Right lobe of liver (tissue), 6 donors: ENCODE data around the gene LMOD3. TPM values are rescaled to one million over a fixed set of nuclear protein-coding genes. Genes with fewer than 3 reads are reported as not detected.

Experiments used
- ATAC-seq, 4 donors: fragments of 200-7000 bp; cut with Tn5 transposase; one replicate each; pipeline ENCODE4 v1.9.1; 2020; ENCODE audit warnings: mild to moderate bottlenecking in 4 of 4, moderate library complexity in 4 of 4
- DNase-seq, 3 donors: peaks; one replicate each; pipeline ENCODE4 v3.0.0-alpha.2; 2020
- H3K27ac ChIP-seq, 3 donors: fragments of 200-600 bp; one replicate each; pipeline ENCODE4 v1.8.0; 2022
- H3K27me3 ChIP-seq, 2 donors: fragments of 200-600 bp; one replicate each; pipeline ENCODE4 v1.8.0; 2022
- H3K36me3 ChIP-seq, 4 donors: fragments of 200-600 bp; sonication (generic) in 1 of 4; one replicate each; pipeline versions ENCODE4 v1.5.1 to v1.8.0; 2017 to 2022; ENCODE audit warnings: control low read depth in 1 of 4
- H3K4me1 ChIP-seq, 4 donors: fragments of 200-600 bp; sonication (generic) in 1 of 4; one replicate each; pipeline versions ENCODE4 v1.5.1 to v1.8.0; 2017 to 2022; ENCODE audit warnings: control low read depth in 1 of 4
- H3K4me3 ChIP-seq, 3 donors: fragments of 200-600 bp; one replicate each; pipeline ENCODE4 v1.8.0; 2022
- H3K9me3 ChIP-seq, 4 donors: fragments of 200-600 bp; sonication (generic) in 1 of 4; one replicate each; pipeline versions ENCODE4 v1.5.1 to v1.8.0; 2017 to 2022; ENCODE audit warnings: control low read depth in 1 of 4
- POLR2A ChIP-seq: fragments of 450-650 bp; IDR thresholded peaks from one replicate; pipeline ENCODE4 v1.6.1; 2017; ENCODE audit warnings: antibody characterized with exemption, mild to moderate bottlenecking
- WGBS: methylation state at CpG from one replicate; pipeline ENCODE4 v1.1.6; 2018; ENCODE audit warnings: low coverage, low lambda C conversion rate; ENCODE audit not compliant: insufficient coverage; ENCODE audit errors: missing lambda C conversion rate; 5-methylcytosine and 5-hydroxymethylcytosine counted together
- intact Hi-C, 2 donors: fragments of 100-400 bp; cut with DNase I; formaldehyde crosslinking; loops; one replicate each; pipeline versions ENCODE4 v1.11.2 to v1.14.1; 2022
- total RNA-seq, 6 experiments: library from RNA; depleted of rRNA in 2 of 6; stranded (reverse); fragments of >200 nt in 2 of 6; fragmentation: NEBNext Ultra II Directional in 3 of 6; extraction: Animal tissue kit (Norgen Biotek cat#: 25700) in 3 of 6; gene quantifications; one replicate each; pipeline versions ENCODE4 v1.1.0 to v1.2.4, GENCODE V29; 2016 to 2023
- TF ChIP-seq, protein P1 (sequence below), 4 donors: fragments of 200-600 bp in 3 of 4; fragments of 450-650 bp in 1 of 4; IDR thresholded peaks; one replicate each; pipeline versions ENCODE4 v1.5.1 to v1.8.0; 2016 to 2022; ENCODE audit warnings: antibody characterized with exemption in 4 of 4, mild to moderate bottlenecking in 2 of 4
- donor health status: DM: no; HTN: yes; CAD: no.
- donor health status: DM: no; HTN: no; CAD: no.
- donor health status: DM: no; HTN: no; CAD: no.
- donor health status: DM: no; HTN: yes; CAD: no.
- donor health status: DM: no; HTN: yes; CAD: no.

Gene LMOD3
- total RNA-seq, 6 experiments from 2014 or later, result 0.07 to 0.25 (median 0.13) TPM; not detected in 3

DNA sequence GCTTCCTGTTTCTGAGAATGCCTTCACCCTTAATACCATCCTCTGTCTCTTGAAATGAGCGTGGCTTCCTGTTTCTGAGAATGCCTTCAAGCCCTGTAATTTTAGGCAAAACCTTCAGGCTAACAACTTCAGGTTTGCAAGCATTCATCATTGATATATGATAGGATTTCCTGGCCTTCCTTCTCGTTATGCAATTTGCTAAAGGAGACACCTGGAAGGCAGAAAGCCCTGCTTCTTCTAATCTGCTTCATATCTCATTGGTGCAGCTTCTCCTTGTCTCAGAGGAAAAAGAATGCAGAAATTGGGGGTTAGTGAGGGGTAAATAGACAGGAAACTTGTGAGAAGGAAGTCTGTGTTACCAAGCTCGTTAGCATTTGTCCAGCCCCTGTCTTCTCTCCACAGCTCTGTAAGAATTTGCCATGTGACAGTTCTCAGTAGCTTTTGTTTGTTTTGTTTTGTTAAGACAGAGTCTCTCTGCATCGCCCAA, 30.3 kb downstream of the LMOD3 start:
- intact Hi-C loops, result no loop called here
- Histone ChIP-seq H3K9me3 (no peaks in the 10 kb centered on the region), H3K27me3 (no peaks in the 10 kb centered on the region), H3K36me3 (no peaks in the 10 kb centered on the region), H3K4me1 (peaks cover 0 to 52% (median 19%) of the 10 kb centered on the region in 4 donors), H3K27ac (peak overlapping the region; percentile 52 to 68 (median 66)), H3K4me3 (no peak overlapping the region)
- no peak for DNase-seq
- TF ChIP-seq, protein P1, sequence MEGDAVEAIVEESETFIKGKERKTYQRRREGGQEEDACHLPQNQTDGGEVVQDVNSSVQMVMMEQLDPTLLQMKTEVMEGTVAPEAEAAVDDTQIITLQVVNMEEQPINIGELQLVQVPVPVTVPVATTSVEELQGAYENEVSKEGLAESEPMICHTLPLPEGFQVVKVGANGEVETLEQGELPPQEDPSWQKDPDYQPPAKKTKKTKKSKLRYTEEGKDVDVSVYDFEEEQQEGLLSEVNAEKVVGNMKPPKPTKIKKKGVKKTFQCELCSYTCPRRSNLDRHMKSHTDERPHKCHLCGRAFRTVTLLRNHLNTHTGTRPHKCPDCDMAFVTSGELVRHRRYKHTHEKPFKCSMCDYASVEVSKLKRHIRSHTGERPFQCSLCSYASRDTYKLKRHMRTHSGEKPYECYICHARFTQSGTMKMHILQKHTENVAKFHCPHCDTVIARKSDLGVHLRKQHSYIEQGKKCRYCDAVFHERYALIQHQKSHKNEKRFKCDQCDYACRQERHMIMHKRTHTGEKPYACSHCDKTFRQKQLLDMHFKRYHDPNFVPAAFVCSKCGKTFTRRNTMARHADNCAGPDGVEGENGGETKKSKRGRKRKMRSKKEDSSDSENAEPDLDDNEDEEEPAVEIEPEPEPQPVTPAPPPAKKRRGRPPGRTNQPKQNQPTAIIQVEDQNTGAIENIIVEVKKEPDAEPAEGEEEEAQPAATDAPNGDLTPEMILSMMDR (IDR thresholded peaks at IDR 0.05), result no peak
- no peak for TF ChIP-seq POLR2A
- WGBS, result 33% methylated on average over 4 of the region's 4 CpGs
- ATAC-seq, result peak; percentile 36 to 53 (median 42)

DNA sequence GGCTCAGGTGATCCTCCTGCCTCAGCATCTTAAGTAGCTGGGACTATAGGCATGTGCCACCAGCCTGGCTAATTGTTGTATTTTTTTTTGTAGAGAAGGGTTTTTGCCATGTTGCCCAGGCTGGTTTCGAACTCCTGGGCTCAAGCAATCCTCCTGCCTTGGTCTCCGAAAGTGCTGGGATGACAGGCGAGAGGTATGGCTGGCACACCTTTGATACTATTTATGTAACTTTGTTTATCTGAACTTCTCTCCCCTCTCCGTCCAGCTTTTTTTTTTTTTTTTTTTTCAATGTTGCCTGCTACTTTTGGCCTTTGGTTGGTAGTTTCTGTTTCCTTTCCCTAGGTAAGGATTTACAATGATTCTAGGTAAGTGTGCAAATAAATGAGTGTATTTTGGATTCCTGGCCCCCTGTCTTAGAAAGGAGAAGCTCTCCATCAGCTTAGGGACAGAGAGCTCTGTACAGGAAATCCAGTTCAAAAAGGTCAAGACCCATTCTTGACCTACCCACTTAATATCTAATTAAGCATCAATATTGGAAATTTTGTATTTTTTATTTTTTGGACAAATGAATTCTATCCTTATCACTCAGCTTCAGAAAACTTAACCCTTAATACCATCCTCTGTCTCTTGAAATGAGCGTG, 30.9 kb downstream of the LMOD3 start:
- ATAC-seq, result peak; percentile 23 to 59 (median 43)

DNA sequence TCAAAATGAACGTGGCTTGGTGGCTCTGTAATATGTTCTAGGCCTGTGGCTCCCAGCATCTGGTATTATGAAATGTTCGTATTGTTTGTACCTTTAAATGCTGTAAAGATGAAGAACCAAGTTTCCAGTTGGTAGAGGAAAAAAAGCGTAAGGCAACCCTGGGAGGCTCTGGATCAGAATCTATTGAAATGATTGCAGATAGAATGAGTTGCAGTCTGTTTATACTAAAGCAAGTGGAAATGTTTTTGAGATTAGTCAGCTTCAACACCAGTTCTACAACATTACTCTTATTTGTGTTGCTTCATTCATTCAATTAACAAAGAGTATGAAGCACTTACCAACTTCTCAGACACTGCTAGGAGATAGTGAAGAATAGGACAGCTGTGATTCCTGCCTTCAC, 32.4 kb downstream of the LMOD3 start:
- Histone ChIP-seq H3K27ac (no peak overlapping the region), H3K4me1 (peaks cover 0 to 65% (median 25%) of the 10 kb centered on the region in 4 donors), H3K4me3 (no peak overlapping the region), H3K9me3 (no peaks in the 10 kb centered on the region), H3K27me3 (no peaks in the 10 kb centered on the region), H3K36me3 (no peaks in the 10 kb centered on the region)
- TF ChIP-seq POLR2A, result no peak
- TF ChIP-seq, protein P1 (IDR thresholded peaks at IDR 0.05), result no peak
- DNase-seq (no peak), ATAC-seq (no peak)
- 65% methylated on average over 3 of the region's 3 CpGs for WGBS
- intact Hi-C loops, result no loop called here

More for the DNA sequence above, 30.9 kb downstream of the LMOD3 start:
- H3K36me3 ChIP-seq, result no peaks in the 10 kb centered on the region
- TF ChIP-seq, protein P1 (IDR thresholded peaks at IDR 0.05), result no peak
- TF ChIP-seq POLR2A, result no peak
- no peaks in the 10 kb centered on the region for H3K27me3 ChIP-seq
- no peak for DNase-seq
- no peak overlapping the region for H3K4me3 ChIP-seq
- H3K4me1 ChIP-seq, result peaks cover 0 to 58% (median 22%) of the 10 kb centered on the region in 4 donors
- no peaks in the 10 kb centered on the region for H3K9me3 ChIP-seq
- H3K27ac ChIP-seq, result peak overlapping the region; percentile 52 to 68 (median 66)
- intact Hi-C loops, result no loop called here
- WGBS, result 27% methylated on average over 5 of the region's 5 CpGs

DNA sequence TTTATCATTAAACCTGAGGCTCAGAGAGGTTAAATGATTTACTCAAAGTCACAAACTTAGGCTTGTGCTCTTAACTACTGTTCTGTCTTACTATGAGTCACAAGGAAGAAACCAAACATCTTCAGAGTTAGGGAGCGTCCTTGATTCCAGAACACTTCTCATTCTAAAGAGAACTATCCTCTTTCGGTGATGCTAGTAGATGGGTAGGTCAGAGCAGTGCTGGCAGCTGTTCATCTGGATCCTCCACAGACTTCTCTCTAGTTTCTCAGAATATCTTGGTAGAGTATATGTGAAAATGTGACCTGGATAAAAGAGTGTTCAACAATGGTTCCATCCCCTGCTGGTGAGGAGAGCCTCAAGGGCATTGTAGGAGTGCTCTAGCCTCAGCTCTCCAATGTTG, 34.3 kb downstream of the LMOD3 start:
- no peak for ATAC-seq
- intact Hi-C loops, result no loop called here
- no peak for DNase-seq
- Histone ChIP-seq H3K27ac (no peak overlapping the region), H3K27me3 (no peaks in the 10 kb centered on the region), H3K4me1 (peaks cover 0 to 65% (median 25%) of the 10 kb centered on the region in 4 donors), H3K9me3 (no peaks in the 10 kb centered on the region), H3K4me3 (no peak overlapping the region), H3K36me3 (no peaks in the 10 kb centered on the region)
- WGBS, result 46% methylated on average over 2 of the region's 2 CpGs
- TF ChIP-seq POLR2A, result no peak
- TF ChIP-seq, protein P1 (IDR thresholded peaks at IDR 0.05), result no peak
